ENCODE data around the gene PCDHGA8.
"Not testable (repeated sequence)": the region's sequence is repeated elsewhere in the genome, so short reads cannot be mapped to it uniquely, and the experiment has no call there.

Gene PCDHGA8

GRCh38 chr5:141427783-141428426 lies 35.5 kb downstream of the PCDHGA8 start:
- no peak for DNase-seq
- intact Hi-C loops (cut with DNase I): no loop called here

DNA sequence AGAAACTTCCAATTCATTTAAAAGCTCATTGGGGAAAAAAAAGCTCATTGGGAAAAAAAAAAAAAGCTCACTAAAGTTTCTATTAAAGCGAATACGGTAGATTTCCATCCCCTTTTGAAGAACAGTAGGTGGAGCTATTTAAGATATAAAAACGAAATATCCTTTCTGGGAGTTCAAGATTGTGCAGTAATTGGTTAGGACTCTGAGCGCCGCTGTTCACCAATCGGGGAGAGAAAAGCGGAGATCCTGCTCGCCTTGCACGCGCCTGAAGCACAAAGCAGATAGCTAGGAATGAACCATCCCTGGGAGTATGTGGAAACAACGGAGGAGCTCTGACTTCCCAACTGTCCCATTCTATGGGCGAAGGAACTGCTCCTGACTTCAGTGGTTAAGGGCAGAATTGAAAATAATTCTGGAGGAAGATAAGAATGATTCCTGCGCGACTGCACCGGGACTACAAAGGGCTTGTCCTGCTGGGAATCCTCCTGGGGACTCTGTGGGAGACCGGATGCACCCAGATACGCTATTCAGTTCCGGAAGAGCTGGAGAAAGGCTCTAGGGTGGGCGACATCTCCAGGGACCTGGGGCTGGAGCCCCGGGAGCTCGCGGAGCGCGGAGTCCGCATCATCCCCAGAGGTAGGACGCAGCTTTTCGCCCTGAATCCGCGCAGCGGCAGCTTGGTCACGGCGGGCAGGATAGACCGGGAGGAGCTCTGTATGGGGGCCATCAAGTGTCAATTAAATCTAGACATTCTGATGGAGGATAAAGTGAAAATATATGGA lies 38.1 kb downstream of the PCDHGA8 start, which contains the start of gene PCDHGA12:
TSS of gene PCDHGA12 (plus strand) at position 176 of the 782 bp plus-strand sequence. CDS start at position 429, 253 bp downstream.
- DNase-seq: peak in 1 of 10 donors; percentile 87
- intact Hi-C loops (cut with DNase I): no loop called here

DNA sequence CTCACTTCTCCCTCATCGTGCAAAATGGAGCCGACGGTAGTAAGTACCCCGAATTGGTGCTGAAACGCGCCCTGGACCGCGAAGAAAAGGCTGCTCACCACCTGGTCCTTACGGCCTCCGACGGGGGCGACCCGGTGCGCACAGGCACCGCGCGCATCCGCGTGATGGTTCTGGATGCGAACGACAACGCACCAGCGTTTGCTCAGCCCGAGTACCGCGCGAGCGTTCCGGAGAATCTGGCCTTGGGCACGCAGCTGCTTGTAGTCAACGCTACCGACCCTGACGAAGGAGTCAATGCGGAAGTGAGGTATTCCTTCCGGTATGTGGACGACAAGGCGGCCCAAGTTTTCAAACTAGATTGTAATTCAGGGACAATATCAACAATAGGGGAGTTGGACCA lies 38.9 kb downstream of the PCDHGA8 start:
- DNase-seq: peak in 1 of 10 donors; percentile 82
- intact Hi-C loops (cut with DNase I): no loop called here

GRCh38 chr5:141432308-141432707 lies 39.9 kb downstream of the PCDHGA8 start:
- intact Hi-C loops (cut with DNase I); DNase-seq: not testable (repeated sequence)

DNA sequence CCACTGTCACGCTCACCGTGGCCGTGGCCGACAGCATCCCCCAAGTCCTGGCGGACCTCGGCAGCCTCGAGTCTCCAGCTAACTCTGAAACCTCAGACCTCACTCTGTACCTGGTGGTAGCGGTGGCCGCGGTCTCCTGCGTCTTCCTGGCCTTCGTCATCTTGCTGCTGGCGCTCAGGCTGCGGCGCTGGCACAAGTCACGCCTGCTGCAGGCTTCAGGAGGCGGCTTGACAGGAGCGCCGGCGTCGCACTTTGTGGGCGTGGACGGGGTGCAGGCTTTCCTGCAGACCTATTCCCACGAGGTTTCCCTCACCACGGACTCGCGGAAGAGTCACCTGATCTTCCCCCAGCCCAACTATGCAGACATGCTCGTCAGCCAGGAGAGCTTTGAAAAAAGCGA lies 40.3 kb downstream of the PCDHGA8 start:
- DNase-seq; intact Hi-C loops (cut with DNase I): not testable (repeated sequence)

- intact Hi-C loops (cut with DNase I): no loop called here
- no peak for DNase-seq
Measured at GRCh38 chr5:141434006-141434405, 41.6 kb downstream of the PCDHGA8 start.

- no peak for DNase-seq
- intact Hi-C loops (cut with DNase I): no loop called here
Measured at GRCh38 chr5:141437221-141437620, 44.8 kb downstream of the PCDHGA8 start.

DNA sequence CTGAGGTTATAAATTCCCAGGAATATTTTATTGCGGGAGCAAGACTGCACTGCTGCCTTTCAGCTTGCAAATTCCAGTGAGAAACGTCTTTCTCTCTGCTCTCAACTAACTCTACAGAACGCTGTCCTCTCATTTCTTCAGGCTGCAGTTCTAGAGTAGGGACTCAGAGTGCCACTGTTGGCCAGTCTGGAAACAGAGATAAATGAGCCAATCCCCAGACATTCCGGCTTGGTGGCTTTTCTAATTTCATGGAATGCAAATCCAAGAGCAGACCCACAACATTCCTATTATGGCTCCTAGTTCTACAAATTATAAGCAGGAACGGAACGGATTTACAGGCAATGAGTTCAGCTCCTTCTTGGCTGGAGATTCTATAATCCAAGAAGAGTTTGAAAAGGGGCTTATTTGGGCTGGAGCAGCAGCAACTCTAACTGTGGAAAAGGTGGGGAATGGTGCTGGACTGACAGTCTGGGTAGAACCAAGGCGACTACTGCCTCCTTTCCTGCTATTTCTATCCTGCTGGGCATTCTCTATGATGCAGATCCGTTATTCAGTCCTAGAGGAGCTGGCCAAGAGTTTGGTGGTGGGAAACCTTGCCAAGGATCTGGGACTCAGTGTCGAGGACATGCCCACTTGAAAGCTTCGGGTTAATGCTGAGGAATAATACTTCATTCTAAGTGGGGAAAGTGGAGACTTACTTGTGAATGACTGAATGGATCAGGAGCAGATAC lies 47.1 kb downstream of the PCDHGA8 start:
- intact Hi-C loops (cut with DNase I): no loop called here
- DNase-seq: no peak

DNA sequence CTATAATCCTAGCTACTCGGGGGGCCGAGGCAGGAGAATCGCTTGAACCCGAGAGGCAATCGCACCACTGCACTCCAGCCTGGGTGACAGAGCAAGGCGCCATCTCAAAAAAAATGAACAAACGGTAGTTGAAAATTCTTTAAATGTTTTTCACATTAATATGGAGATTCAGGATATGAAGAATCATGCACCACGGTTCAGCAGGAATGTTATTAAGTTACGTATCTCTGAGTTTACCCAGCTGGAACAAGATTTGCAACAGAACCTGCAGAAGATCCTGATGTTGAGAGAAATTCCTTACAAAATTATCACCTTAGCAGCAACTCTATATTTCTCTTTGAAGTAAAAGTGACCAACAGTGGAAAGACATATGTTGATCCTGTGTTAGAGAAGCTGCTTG lies 47.9 kb downstream of the PCDHGA8 start:
- no peak for DNase-seq
- intact Hi-C loops (cut with DNase I): no loop called here

DNA sequence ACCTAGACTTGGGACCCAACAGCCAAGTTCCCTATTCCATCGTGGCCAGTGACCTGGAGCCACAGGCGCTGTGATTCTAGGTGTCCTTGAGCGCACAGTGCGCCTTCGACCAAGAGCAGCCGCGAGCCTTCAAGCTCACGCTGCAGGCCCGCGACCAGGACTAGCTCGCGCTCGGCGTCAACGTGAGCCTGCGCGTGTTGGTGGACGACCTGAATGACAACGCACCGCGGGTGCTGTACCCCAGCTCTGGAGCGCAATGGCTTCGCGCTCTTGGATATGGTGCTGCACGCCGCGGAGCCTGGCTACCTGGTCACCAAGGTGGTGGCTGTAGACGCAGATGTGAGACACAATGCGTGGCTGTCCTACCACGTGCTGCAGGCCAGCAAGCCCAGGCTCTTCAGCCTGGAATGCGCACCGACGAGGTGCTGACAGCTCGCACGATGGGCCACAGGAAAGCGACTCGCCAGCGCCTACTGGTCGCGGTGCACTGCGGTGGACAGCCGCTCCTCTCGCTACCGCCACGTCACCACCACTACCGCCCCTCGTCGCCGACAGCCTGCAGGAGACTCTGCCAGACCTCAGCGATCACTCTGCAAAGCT lies 49.2 kb downstream of the PCDHGA8 start:
- DNase-seq: peak in 1 of 10 donors; percentile 80
- intact Hi-C loops (cut with DNase I): no loop called here
